ENCODE results near the gene ATP8A2. TPM values are rescaled to one million over a fixed set of nuclear protein-coding genes. Genes with fewer than 3 reads are reported as not detected.

ATP8A2 gene
- total and polyA plus RNA-seq, 4 donors: 0.13 to 0.29 (median 0.24) TPM; not detected in 1

DNA sequence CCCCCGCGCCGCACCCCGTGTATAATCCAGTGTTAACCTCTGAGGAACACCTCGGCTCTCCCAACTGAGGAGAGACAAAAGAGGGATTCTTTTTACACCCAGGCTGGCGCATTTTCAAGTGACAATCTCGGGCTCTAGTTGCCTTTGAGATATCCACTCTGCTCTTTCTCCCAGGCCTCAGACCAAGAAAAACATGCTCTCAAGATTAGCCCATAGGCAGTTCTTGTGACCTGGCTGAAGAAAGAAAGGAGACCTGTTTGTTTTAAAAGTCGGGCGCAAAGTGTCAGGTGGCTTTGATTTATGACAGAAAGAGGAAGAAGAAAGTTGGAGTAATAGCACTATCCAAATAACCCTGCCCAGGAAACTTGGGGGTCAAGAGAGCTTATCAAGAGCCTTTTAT, 652.8 kb downstream of the ATP8A2 start:
- WGBS, 2 donors: 29 to 34% methylated on average over 9 of the region's 9 CpGs
- H3K27ac ChIP-seq (ENCODE audit: low read depth in 1 of 2, low read length in 2 of 2): no peak overlapping the region
- intact Hi-C loops (cut with DNase I): no loop called here
- no peaks in the 10 kb centered on the region for H3K9me3 ChIP-seq (ENCODE audit: control insufficient read depth, low read length)
- no peak for DNase-seq
- H3K27me3 ChIP-seq (ENCODE audit: control insufficient read depth in 1 of 2, insufficient read depth in 2 of 2, low read length in 1 of 2): no peaks in the 10 kb centered on the region
- H3K4me3 ChIP-seq (ENCODE audit: low read length in 2 of 2): no peak overlapping the region
- no peaks in the 10 kb centered on the region for H3K4me1 ChIP-seq (ENCODE audit: control insufficient read depth in 1 of 2, insufficient read depth in 2 of 2, low read length in 2 of 2)
- ATAC-seq (ENCODE audit: low FRiP score): no peak
- no peaks in the 10 kb centered on the region for H3K36me3 ChIP-seq (ENCODE audit: control insufficient read depth in 1 of 2, insufficient read depth in 2 of 2, low read length in 1 of 2)

DNA sequence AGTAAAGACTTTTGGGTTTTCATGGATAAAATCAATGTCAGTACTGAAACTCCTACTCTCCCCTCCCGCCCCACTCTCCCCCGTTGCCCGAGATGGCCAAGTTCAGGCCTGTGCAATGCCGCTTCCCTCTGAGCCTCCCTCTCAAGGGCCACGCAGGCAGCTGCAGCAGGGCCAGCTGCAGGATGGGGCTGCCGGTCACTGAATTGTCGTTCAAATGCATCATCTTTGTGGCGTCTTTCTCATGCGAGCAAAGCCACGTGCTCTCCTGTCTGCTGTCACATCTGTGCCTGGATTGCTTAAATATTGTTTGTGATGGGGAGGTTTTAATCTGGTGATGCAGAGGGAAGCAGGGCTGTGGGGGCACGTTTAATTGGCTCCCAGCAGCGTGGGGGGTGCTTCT, 653.4 kb downstream of the ATP8A2 start:
- intact Hi-C loops (cut with DNase I): no loop called here
- Histone ChIP-seq H3K27ac (ENCODE audit: low read depth in 1 of 2, low read length in 2 of 2) (no peak overlapping the region), H3K27me3 (ENCODE audit: control insufficient read depth in 1 of 2, insufficient read depth in 2 of 2, low read length in 1 of 2) (no peaks in the 10 kb centered on the region), H3K36me3 (ENCODE audit: control insufficient read depth in 1 of 2, insufficient read depth in 2 of 2, low read length in 1 of 2) (no peaks in the 10 kb centered on the region), H3K4me1 (ENCODE audit: control insufficient read depth in 1 of 2, insufficient read depth in 2 of 2, low read length in 2 of 2) (no peaks in the 10 kb centered on the region), H3K4me3 (ENCODE audit: low read length in 2 of 2) (no peak overlapping the region), H3K9me3 (ENCODE audit: control insufficient read depth, low read length) (no peaks in the 10 kb centered on the region)
- no peak for ATAC-seq (ENCODE audit: low FRiP score)
- DNase-seq: no peak
- WGBS, 2 donors: 80 to 82% methylated on average over 12 of the region's 12 CpGs

DNA sequence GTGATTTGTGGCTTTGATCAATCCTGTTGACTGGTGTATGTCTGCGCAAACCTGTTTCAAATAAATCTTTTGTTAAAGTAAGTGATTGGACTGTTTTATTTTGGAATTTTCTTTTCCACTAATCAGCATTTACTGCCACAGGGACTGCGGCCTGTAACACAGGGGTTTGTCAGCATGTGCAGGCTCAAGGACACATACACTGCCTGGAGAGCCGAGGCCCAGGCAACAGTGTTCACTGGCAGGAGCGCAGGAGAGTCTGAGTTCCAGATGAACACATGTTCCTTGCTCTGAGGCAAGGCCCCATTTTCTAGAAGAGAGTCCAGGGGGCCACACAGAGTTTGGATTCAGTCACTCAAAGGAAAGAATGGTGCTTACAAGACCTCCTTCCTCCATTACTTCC, 654.0 kb downstream of the ATP8A2 start:
- 91 to 95% methylated on average over 4 of the region's 4 CpGs for WGBS, 2 donors
- no peak for DNase-seq
- no peaks in the 10 kb centered on the region for H3K27me3 ChIP-seq (ENCODE audit: control insufficient read depth in 1 of 2, insufficient read depth in 2 of 2, low read length in 1 of 2)
- H3K36me3 ChIP-seq (ENCODE audit: control insufficient read depth in 1 of 2, insufficient read depth in 2 of 2, low read length in 1 of 2): no peaks in the 10 kb centered on the region
- no peak overlapping the region for H3K27ac ChIP-seq (ENCODE audit: low read depth in 1 of 2, low read length in 2 of 2)
- no peak for ATAC-seq (ENCODE audit: low FRiP score)
- H3K9me3 ChIP-seq (ENCODE audit: control insufficient read depth, low read length): no peaks in the 10 kb centered on the region
- intact Hi-C loops (cut with DNase I): no loop called here
- no peaks in the 10 kb centered on the region for H3K4me1 ChIP-seq (ENCODE audit: control insufficient read depth in 1 of 2, insufficient read depth in 2 of 2, low read length in 2 of 2)
- H3K4me3 ChIP-seq (ENCODE audit: low read length in 2 of 2): no peak overlapping the region

DNA sequence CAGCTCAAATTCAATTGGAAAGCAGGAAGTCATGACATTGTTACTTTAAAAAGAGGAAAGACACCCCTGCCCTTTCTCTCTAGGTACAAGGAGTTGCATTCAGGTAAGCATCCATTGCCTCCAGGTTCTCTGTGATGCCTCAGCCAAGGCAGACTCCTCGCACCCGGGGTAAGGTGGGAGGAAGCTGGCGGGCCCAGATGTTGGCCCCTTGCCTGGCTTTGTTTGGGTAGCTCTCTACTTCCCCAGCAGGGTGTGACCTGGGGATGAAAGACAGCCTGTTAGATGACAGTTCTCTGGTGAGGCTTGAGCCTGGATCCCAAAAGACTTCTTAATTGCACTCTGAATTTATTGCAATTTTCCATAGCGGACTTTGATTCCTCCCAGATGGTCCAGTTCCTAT, 654.4 kb downstream of the ATP8A2 start:
- Histone ChIP-seq H3K4me3 (ENCODE audit: low read length in 2 of 2) (no peak overlapping the region), H3K27ac (ENCODE audit: low read depth in 1 of 2, low read length in 2 of 2) (no peak overlapping the region), H3K36me3 (ENCODE audit: control insufficient read depth in 1 of 2, insufficient read depth in 2 of 2, low read length in 1 of 2) (no peaks in the 10 kb centered on the region), H3K9me3 (ENCODE audit: control insufficient read depth, low read length) (no peaks in the 10 kb centered on the region), H3K27me3 (ENCODE audit: control insufficient read depth in 1 of 2, insufficient read depth in 2 of 2, low read length in 1 of 2) (no peaks in the 10 kb centered on the region), H3K4me1 (ENCODE audit: control insufficient read depth in 1 of 2, insufficient read depth in 2 of 2, low read length in 2 of 2) (no peaks in the 10 kb centered on the region)
- ATAC-seq (ENCODE audit: low FRiP score) (no peak), DNase-seq (no peak)
- intact Hi-C loops (cut with DNase I): no loop called here
- 86 to 87% methylated on average over 4 of the region's 4 CpGs for WGBS, 2 donors

DNA sequence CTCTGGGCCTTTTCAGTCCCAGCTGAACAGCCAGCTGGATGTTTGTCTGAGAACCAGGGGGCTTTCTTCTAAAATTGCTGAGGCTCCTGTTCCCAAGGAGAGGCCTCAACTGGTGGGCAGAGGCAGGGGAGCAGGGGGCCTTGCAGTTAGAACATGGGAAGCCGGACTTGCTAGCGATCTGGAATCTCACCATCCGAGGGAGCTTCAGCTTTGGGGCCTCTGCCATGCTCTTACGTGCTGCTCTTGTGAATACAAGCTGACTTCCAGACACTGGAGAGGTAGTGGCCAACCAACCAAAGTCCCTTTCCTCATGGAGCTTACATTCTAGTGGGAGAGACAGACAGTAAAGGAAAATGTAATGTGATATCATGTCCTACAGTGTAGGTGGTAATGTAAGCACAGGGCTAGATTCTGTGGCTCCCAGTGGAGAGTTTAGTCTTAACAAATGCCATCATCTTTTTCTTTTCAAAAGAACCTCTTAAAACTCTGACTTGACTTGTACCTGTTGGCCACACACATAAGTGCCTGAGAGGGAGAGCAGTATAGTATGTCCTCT, 657.9 kb downstream of the ATP8A2 start:
- intact Hi-C loops (cut with DNase I): no loop called here
- WGBS, 2 donors: 92 to 93% methylated on average over 4 of the region's 4 CpGs
- ATAC-seq (ENCODE audit: low FRiP score): no peak
- H3K9me3 ChIP-seq (ENCODE audit: control insufficient read depth, low read length): no peaks in the 10 kb centered on the region
- no peak overlapping the region for H3K4me3 ChIP-seq (ENCODE audit: low read length in 2 of 2)
- no peaks in the 10 kb centered on the region for H3K27me3 ChIP-seq (ENCODE audit: control insufficient read depth in 1 of 2, insufficient read depth in 2 of 2, low read length in 1 of 2)
- DNase-seq: no peak
- H3K4me1 ChIP-seq (ENCODE audit: control insufficient read depth in 1 of 2, insufficient read depth in 2 of 2, low read length in 2 of 2): no peaks in the 10 kb centered on the region
- H3K27ac ChIP-seq (ENCODE audit: low read depth in 1 of 2, low read length in 2 of 2): no peak overlapping the region
- no peaks in the 10 kb centered on the region for H3K36me3 ChIP-seq (ENCODE audit: control insufficient read depth in 1 of 2, insufficient read depth in 2 of 2, low read length in 1 of 2)

DNA sequence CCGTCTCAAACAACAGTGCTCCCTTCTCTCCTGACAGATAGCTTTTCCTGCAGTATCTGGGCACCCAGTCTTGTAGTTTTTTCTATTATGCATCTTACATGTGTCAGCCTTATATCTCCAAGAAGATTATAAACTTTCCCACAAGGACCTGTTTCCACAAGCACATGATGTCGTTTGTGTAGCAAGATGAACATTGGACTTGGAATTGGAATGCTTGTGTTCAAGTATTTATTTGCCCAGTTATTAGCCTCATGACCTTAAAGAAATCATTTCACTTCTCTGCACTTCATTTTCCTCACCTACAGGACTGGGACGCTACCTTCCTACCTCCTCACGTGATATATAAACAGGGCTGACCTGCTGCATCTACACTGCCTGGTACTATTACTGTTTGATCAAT, 658.6 kb downstream of the ATP8A2 start:
- no peaks in the 10 kb centered on the region for H3K27me3 ChIP-seq (ENCODE audit: control insufficient read depth in 1 of 2, insufficient read depth in 2 of 2, low read length in 1 of 2)
- H3K36me3 ChIP-seq (ENCODE audit: control insufficient read depth in 1 of 2, insufficient read depth in 2 of 2, low read length in 1 of 2): no peaks in the 10 kb centered on the region
- ATAC-seq (ENCODE audit: low FRiP score) (no peak), DNase-seq (no peak)
- H3K4me1 ChIP-seq (ENCODE audit: control insufficient read depth in 1 of 2, insufficient read depth in 2 of 2, low read length in 2 of 2): no peaks in the 10 kb centered on the region
- no peak overlapping the region for H3K27ac ChIP-seq (ENCODE audit: low read depth in 1 of 2, low read length in 2 of 2)
- H3K9me3 ChIP-seq (ENCODE audit: control insufficient read depth, low read length): no peaks in the 10 kb centered on the region
- H3K4me3 ChIP-seq (ENCODE audit: low read length in 2 of 2): no peak overlapping the region
- 89 to 91% methylated on average over 4 of the region's 4 CpGs for WGBS, 2 donors
- intact Hi-C loops (cut with DNase I): no loop called here

DNA sequence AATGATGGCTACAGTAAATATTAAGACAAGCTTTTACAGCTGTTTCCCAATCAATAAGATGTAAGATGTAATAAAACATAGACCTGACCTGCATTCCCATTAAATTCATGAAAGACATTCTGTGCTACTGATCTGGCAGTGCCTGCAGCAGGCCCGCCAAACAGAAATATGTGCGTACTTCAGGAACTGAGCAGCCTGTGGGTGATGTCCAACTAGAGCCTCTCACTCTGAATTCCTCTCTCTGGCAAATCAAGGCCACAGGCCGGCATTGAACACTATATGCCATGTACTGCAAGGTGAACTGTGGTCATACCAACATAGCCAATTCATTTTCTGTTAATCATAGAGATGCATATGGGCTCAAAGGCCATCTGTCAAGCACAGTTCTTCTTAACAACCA, 662.2 kb downstream of the ATP8A2 start:
- Histone ChIP-seq H3K36me3 (ENCODE audit: control insufficient read depth in 1 of 2, insufficient read depth in 2 of 2, low read length in 1 of 2) (no peaks in the 10 kb centered on the region), H3K27ac (ENCODE audit: low read depth in 1 of 2, low read length in 2 of 2) (no peak overlapping the region), H3K27me3 (ENCODE audit: control insufficient read depth in 1 of 2, insufficient read depth in 2 of 2, low read length in 1 of 2) (peaks cover 0 to 2% of the 10 kb centered on the region in 2 donors), H3K9me3 (ENCODE audit: control insufficient read depth, low read length) (peaks cover 2% of the 10 kb centered on the region), H3K4me1 (ENCODE audit: control insufficient read depth in 1 of 2, insufficient read depth in 2 of 2, low read length in 2 of 2) (no peaks in the 10 kb centered on the region), H3K4me3 (ENCODE audit: low read length in 2 of 2) (no peak overlapping the region)
- WGBS, 2 donors: 54 to 55% methylated on average over 3 of the region's 3 CpGs
- ATAC-seq (ENCODE audit: low FRiP score) (no peak), DNase-seq (no peak)
- intact Hi-C loops (cut with DNase I): no loop called here

DNA sequence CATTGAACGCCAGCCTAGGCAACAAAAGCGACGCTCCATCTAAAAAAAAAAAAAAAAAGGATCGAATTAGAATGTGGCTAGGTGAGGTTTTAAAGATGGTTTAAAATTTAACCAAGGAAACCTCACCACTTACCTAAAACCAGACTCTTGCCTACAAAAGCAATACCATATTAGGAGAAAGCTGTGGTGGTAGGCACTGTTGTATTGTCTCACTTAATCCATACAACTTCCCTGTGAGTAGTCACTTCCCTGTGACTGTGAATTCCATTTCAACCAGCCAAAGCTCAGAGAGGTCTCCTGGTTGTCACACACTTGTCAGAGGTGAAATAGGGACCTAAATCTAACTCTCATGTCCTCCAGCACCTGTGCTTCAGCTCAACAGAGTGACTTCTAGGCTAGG, 664.6 kb downstream of the ATP8A2 start:
- DNase-seq (no peak), ATAC-seq (ENCODE audit: low FRiP score) (no peak)
- Histone ChIP-seq H3K9me3 (ENCODE audit: control insufficient read depth, low read length) (peaks cover 2% of the 10 kb centered on the region), H3K27ac (ENCODE audit: low read depth in 1 of 2, low read length in 2 of 2) (no peak overlapping the region), H3K4me1 (ENCODE audit: control insufficient read depth in 1 of 2, insufficient read depth in 2 of 2, low read length in 2 of 2) (no peaks in the 10 kb centered on the region), H3K27me3 (ENCODE audit: control insufficient read depth in 1 of 2, insufficient read depth in 2 of 2, low read length in 1 of 2) (peaks cover 0 to 2% of the 10 kb centered on the region in 2 donors), H3K4me3 (ENCODE audit: low read length in 2 of 2) (no peak overlapping the region), H3K36me3 (ENCODE audit: control insufficient read depth in 1 of 2, insufficient read depth in 2 of 2, low read length in 1 of 2) (no peaks in the 10 kb centered on the region)
- intact Hi-C loops (cut with DNase I): no loop called here
- 87 to 95% methylated on average over 4 of the region's 4 CpGs for WGBS, 2 donors

DNA sequence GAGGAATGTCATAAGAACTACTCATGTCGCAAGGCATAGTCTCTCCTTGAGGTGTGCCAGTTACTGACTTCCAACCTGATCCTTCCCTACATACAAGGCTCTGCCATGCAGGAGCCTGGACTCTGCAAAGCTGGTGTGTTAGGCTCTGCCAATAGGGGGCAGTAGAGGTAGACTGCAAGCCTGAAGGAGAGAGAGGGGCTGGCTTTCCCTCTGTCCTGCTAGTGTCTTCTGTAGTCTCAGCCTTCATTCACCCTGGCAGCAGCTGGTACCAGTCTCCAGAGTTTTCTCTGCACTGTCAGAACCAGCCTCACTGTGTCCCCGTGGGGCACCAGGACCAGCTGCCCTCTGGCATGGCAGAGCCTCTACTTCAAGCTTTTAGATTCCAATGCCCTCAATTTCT, 665.5 kb downstream of the ATP8A2 start:
- H3K36me3 ChIP-seq (ENCODE audit: control insufficient read depth in 1 of 2, insufficient read depth in 2 of 2, low read length in 1 of 2): no peaks in the 10 kb centered on the region
- 40 to 43% methylated on average over 2 of the region's 2 CpGs for WGBS, 2 donors
- H3K27me3 ChIP-seq (ENCODE audit: control insufficient read depth in 1 of 2, insufficient read depth in 2 of 2, low read length in 1 of 2): peaks cover 0 to 2% of the 10 kb centered on the region in 2 donors
- no peak for DNase-seq
- H3K4me3 ChIP-seq (ENCODE audit: low read length in 2 of 2): no peak overlapping the region
- ATAC-seq (ENCODE audit: low FRiP score): no peak
- no peak overlapping the region for H3K27ac ChIP-seq (ENCODE audit: low read depth in 1 of 2, low read length in 2 of 2)
- no peaks in the 10 kb centered on the region for H3K4me1 ChIP-seq (ENCODE audit: control insufficient read depth in 1 of 2, insufficient read depth in 2 of 2, low read length in 2 of 2)
- peaks cover 2% of the 10 kb centered on the region for H3K9me3 ChIP-seq (ENCODE audit: control insufficient read depth, low read length)
- intact Hi-C loops (cut with DNase I): no loop called here
